Measurements from ENCODE around the gene SLC5A10. TPM values are rescaled to one million over a fixed set of nuclear protein-coding genes. Genes with fewer than 3 reads are reported as not detected.
"Not testable (repeated sequence)": the region's sequence is repeated elsewhere in the genome, so short reads cannot be mapped to it uniquely, and the experiment has no call there.

SLC5A10 gene
- polyA plus RNA-seq, 3 donors, result 0.10 to 0.17 (median 0.12) TPM

DNA sequence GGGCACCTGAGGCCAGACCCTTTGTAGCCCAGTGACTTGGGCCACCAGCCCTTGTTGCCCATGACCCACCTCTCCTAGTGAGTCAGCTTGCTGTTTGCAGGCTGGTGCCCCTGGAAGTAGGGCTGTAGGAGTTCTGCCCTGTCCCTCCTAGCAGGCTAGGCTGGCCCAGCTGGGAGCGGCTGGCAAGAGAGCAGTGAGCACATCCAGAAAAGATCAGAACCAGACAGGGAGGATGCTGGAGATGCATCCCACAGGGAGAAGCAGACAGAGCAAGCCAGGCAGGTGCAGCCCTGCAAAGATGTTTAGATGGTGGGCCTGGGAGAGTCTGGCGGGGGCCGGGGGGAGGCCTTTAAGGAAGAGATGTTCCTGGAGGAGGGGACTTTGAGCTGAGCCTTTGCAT is 2.4 kb downstream of the SLC5A10 start:
- Histone ChIP-seq H4K20me1 (ENCODE audit: insufficient read depth, low read length) (no peaks in the 10 kb centered on the region), H3K9me3 (replicated peaks in 1 of 2; ENCODE audit: control insufficient read depth in 1 of 2, insufficient read depth in 1 of 2, low read length in 2 of 2) (no peaks in the 10 kb centered on the region), H2AFZ (ENCODE audit: insufficient read depth, low read depth, low read length, poor library complexity, severe bottlenecking) (no peak overlapping the region), H3K4me3 (replicated peaks in 1 of 3; ENCODE audit: low read depth in 2 of 3, low read length in 3 of 3) (no peak overlapping the region), H3K79me2 (ENCODE audit: insufficient read depth, low read length) (no peaks in the 10 kb centered on the region), H3K9ac (ENCODE audit: insufficient read depth, low read length, poor library complexity, severe bottlenecking) (no peak overlapping the region), H3K27ac (ENCODE audit: low read depth in 1 of 2, low read length in 2 of 2) (no peak overlapping the region), H3K27me3 (ENCODE audit: control insufficient read depth in 2 of 2, insufficient read depth in 2 of 2, low read length in 2 of 2) (no peaks in the 10 kb centered on the region), H3K36me3 (replicated peaks in 1 of 2; ENCODE audit: control insufficient read depth in 1 of 2, insufficient read depth in 2 of 2, low read length in 2 of 2) (no peaks in the 10 kb centered on the region), H3K4me2 (replicated peaks; ENCODE audit: extremely low read depth, low read length, poor library complexity, severe bottlenecking) (no peak overlapping the region), H3K4me1 (ENCODE audit: control insufficient read depth in 1 of 2, insufficient read depth in 2 of 2, low read length in 2 of 2) (no peaks in the 10 kb centered on the region)
- 95% methylated on average over 3 of the region's 3 CpGs for whole genome bisulfite sequencing (ENCODE audit: insufficient coverage)
- DNase-seq, result no peak
- Mint-ChIP-seq H3K36me3 (no peaks in the 10 kb centered on the region), H3K9me3 (no peaks in the 10 kb centered on the region), H3K4me1 (peaks cover 2% of the 10 kb centered on the region), H3K27me3 (ENCODE audit: low read depth in 3 of 3) (peaks cover 3 to 4% (median 4%) of the 10 kb centered on the region in 3 donors), H3K4me3 (no peak overlapping the region), H3K27ac (no peak overlapping the region)
- intact Hi-C loops (cut with micrococcal nuclease), result loop anchor here in 1 of 2 donors (10.0 kb wide), 1 partner anchor 50 kb away; the partner anchor contains the start of gene FAM83G
- TF ChIP-seq, protein P1, sequence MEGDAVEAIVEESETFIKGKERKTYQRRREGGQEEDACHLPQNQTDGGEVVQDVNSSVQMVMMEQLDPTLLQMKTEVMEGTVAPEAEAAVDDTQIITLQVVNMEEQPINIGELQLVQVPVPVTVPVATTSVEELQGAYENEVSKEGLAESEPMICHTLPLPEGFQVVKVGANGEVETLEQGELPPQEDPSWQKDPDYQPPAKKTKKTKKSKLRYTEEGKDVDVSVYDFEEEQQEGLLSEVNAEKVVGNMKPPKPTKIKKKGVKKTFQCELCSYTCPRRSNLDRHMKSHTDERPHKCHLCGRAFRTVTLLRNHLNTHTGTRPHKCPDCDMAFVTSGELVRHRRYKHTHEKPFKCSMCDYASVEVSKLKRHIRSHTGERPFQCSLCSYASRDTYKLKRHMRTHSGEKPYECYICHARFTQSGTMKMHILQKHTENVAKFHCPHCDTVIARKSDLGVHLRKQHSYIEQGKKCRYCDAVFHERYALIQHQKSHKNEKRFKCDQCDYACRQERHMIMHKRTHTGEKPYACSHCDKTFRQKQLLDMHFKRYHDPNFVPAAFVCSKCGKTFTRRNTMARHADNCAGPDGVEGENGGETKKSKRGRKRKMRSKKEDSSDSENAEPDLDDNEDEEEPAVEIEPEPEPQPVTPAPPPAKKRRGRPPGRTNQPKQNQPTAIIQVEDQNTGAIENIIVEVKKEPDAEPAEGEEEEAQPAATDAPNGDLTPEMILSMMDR (IDR thresholded peaks at IDR 0.05), result no peak

DNA sequence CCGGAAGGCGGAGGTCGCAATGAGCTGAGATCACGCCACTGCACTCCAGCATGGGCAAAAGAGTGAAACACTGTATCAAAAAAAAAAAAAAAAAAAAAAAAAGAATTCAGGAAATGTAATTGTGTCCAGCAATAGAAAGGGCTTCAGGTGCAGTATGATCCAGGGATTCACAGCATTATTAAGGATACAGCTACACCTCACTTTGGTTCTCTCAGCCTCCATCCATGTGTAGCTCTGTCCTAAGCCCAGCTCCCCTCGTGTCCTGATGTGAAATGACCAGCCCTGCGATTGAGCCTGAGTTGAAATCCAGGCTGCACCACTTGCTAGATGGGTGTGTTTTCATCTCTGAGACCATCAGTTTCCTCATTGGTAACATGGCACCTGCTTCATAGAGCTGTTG is 3.0 kb downstream of the SLC5A10 start:
- intact Hi-C loops (cut with micrococcal nuclease), result loop anchor here in 1 of 2 donors (10.0 kb wide), 1 partner anchor 50 kb away; the partner anchor contains the start of gene FAM83G
- Mint-ChIP-seq H3K9me3 (no peaks in the 10 kb centered on the region), H3K27ac (no peak overlapping the region), H3K36me3 (no peaks in the 10 kb centered on the region), H3K4me3 (no peak overlapping the region), H3K27me3 (ENCODE audit: low read depth in 3 of 3) (peaks cover 0 to 4% (median 4%) of the 10 kb centered on the region in 3 donors), H3K4me1 (peaks cover 2% of the 10 kb centered on the region)
- Histone ChIP-seq H3K79me2 (ENCODE audit: insufficient read depth, low read length) (no peaks in the 10 kb centered on the region), H3K9me3 (replicated peaks in 1 of 2; ENCODE audit: control insufficient read depth in 1 of 2, insufficient read depth in 1 of 2, low read length in 2 of 2) (no peaks in the 10 kb centered on the region), H2AFZ (ENCODE audit: insufficient read depth, low read depth, low read length, poor library complexity, severe bottlenecking) (no peak overlapping the region), H3K36me3 (replicated peaks in 1 of 2; ENCODE audit: control insufficient read depth in 1 of 2, insufficient read depth in 2 of 2, low read length in 2 of 2) (no peaks in the 10 kb centered on the region), H3K27ac (ENCODE audit: low read depth in 1 of 2, low read length in 2 of 2) (no peak overlapping the region), H3K4me1 (ENCODE audit: control insufficient read depth in 1 of 2, insufficient read depth in 2 of 2, low read length in 2 of 2) (no peaks in the 10 kb centered on the region), H3K9ac (ENCODE audit: insufficient read depth, low read length, poor library complexity, severe bottlenecking) (no peak overlapping the region), H3K4me2 (replicated peaks; ENCODE audit: extremely low read depth, low read length, poor library complexity, severe bottlenecking) (no peak overlapping the region), H4K20me1 (ENCODE audit: insufficient read depth, low read length) (no peaks in the 10 kb centered on the region), H3K4me3 (replicated peaks in 1 of 3; ENCODE audit: low read depth in 2 of 3, low read length in 3 of 3) (no peak overlapping the region), H3K27me3 (ENCODE audit: control insufficient read depth in 2 of 2, insufficient read depth in 2 of 2, low read length in 2 of 2) (no peaks in the 10 kb centered on the region)
- DNase-seq, result no peak
- TF ChIP-seq, protein P1 (IDR thresholded peaks at IDR 0.05), result no peak
- 87% methylated on average over 2 of the region's 6 CpGs for WGBS (ENCODE audit: insufficient coverage)

DNA sequence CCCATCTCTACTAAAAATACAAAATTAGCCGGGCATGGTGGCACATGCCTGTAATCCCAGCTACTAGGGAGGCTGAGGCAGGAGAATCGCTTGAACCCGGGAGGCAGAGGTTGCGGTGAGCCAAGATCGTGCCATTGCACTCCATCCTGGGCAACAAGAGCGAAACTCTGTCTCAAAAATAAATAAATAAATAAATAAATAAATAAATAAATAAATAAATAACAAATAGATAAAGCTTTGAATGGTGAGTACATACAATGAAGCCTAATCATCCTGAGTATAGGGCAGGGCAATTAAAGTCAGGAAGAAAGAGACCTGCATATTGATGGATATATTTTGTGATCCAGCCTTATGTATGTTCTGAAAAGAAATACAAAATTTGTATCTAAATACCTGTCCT is 4.1 kb downstream of the SLC5A10 start:
- not testable (repeated sequence) for H3K9me3 ChIP-seq (replicated peaks in 1 of 2; ENCODE audit: control insufficient read depth in 1 of 2, insufficient read depth in 1 of 2, low read length in 2 of 2); H3K36me3 Mint-ChIP-seq; H2AFZ ChIP-seq (ENCODE audit: insufficient read depth, low read depth, low read length, poor library complexity, severe bottlenecking); H3K27ac ChIP-seq (ENCODE audit: low read depth in 1 of 2, low read length in 2 of 2); H3K9ac ChIP-seq (ENCODE audit: insufficient read depth, low read length, poor library complexity, severe bottlenecking); H3K4me3 Mint-ChIP-seq; H3K4me1 ChIP-seq (ENCODE audit: control insufficient read depth in 1 of 2, insufficient read depth in 2 of 2, low read length in 2 of 2); H3K9me3 Mint-ChIP-seq; H3K27ac Mint-ChIP-seq; H3K27me3 Mint-ChIP-seq (ENCODE audit: low read depth in 3 of 3); H4K20me1 ChIP-seq (ENCODE audit: insufficient read depth, low read length); DNase-seq; H3K79me2 ChIP-seq (ENCODE audit: insufficient read depth, low read length); H3K36me3 ChIP-seq (replicated peaks in 1 of 2; ENCODE audit: control insufficient read depth in 1 of 2, insufficient read depth in 2 of 2, low read length in 2 of 2); H3K4me2 ChIP-seq (replicated peaks; ENCODE audit: extremely low read depth, low read length, poor library complexity, severe bottlenecking); H3K4me1 Mint-ChIP-seq; H3K27me3 ChIP-seq (ENCODE audit: control insufficient read depth in 2 of 2, insufficient read depth in 2 of 2, low read length in 2 of 2); H3K4me3 ChIP-seq (replicated peaks in 1 of 3; ENCODE audit: low read depth in 2 of 3, low read length in 3 of 3)
- intact Hi-C loops (cut with micrococcal nuclease), result loop anchor here in 1 of 2 donors (10.0 kb wide), 1 partner anchor 49 kb away; the partner anchor contains the start of gene FAM83G
- WGBS (ENCODE audit: insufficient coverage), result no CpG with 5 or more reads among the region's 6 CpGs
